SK-N-SH treated with all-trans-retinoic acid at 6 μM for 48 hours (cell line): ENCODE measurements around the gene LAMA2.
"Not testable (repeated sequence)": the region's sequence is repeated elsewhere in the genome, so short reads cannot be mapped to it uniquely, and the experiment has no call there.

Experiments
- BACH2 ChIP-seq: fragments of 250-450 bp; sonication (Bioruptor Pico); IDR thresholded peaks from 2 replicates; pipeline ENCODE4 v1.9.0; 2021; ENCODE audit warnings: mild to moderate bottlenecking, borderline replicate concordance
- CREB5 ChIP-seq: fragments of 250-450 bp; sonication (Bioruptor Pico); IDR thresholded peaks from 2 replicates; pipeline ENCODE4 v1.5.1; 2020; ENCODE audit warnings: low read depth, mild to moderate bottlenecking, moderate library complexity
- GLIS3 ChIP-seq: fragments of 250-450 bp; sonication (Bioruptor Pico); IDR thresholded peaks from 2 replicates; pipeline ENCODE4 v1.5.0; 2020; ENCODE audit warnings: mild to moderate bottlenecking, moderate library complexity
- ISL1 ChIP-seq: fragments of 250-450 bp; sonication (Bioruptor Pico); IDR thresholded peaks from 2 replicates; pipeline ENCODE4 v2.1.2; 2022; ENCODE audit warnings: mild to moderate bottlenecking, moderate library complexity
- POU6F1 ChIP-seq: fragments of 250-450 bp; sonication (Bioruptor Pico); IDR thresholded peaks from 2 replicates; pipeline ENCODE4 v1.8.0; 2021; ENCODE audit warnings: low read depth, mild to moderate bottlenecking, moderate library complexity, borderline replicate concordance
- RARB ChIP-seq: fragments of 250-450 bp; sonication (Bioruptor Pico); IDR thresholded peaks from 2 replicates; pipeline ENCODE4 v1.8.0; 2021; ENCODE audit warnings: mild to moderate bottlenecking, moderate library complexity
- TOX ChIP-seq: fragments of 250-450 bp; sonication (Bioruptor Pico); IDR thresholded peaks from 2 replicates; pipeline ENCODE4 v1.8.0; 2021; ENCODE audit warnings: mild to moderate bottlenecking, moderate library complexity, borderline replicate concordance
- ZFP3 ChIP-seq: fragments of 250-450 bp; sonication (Bioruptor Pico); IDR thresholded peaks from 2 replicates; pipeline ENCODE4 v1.5.0; 2020; ENCODE audit warnings: mild to moderate bottlenecking, moderate library complexity

DNA sequence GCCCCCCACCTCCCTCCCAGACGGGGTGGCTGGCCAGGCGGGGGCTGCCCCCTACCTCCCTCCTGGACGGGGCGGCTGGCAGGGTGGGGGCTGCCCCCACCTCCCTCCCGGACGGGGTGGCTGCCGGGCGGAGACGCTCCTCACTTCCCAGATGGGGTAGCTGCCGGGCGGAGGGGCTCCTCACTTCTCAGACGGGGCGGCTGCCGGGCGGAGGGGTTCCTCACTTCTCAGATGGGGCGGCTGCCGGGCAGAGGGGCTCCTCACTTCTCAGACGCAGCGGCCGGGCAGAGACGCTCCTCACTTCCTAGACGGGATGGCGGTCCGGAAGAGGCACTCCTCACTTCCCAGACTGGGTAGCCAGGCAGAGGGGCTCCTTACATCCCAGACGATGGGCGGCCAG, 205.5 kb downstream of the LAMA2 start:
- TF ChIP-seq ZFP3; GLIS3 (CRISPR knock-in tag); BACH2; CREB5; ISL1 (CRISPR knock-in tag); RARB (CRISPR knock-in tag); TOX (CRISPR knock-in tag); POU6F1 (CRISPR knock-in tag): not testable (repeated sequence)
